ENCODE results near the gene TUT4.

DNA sequence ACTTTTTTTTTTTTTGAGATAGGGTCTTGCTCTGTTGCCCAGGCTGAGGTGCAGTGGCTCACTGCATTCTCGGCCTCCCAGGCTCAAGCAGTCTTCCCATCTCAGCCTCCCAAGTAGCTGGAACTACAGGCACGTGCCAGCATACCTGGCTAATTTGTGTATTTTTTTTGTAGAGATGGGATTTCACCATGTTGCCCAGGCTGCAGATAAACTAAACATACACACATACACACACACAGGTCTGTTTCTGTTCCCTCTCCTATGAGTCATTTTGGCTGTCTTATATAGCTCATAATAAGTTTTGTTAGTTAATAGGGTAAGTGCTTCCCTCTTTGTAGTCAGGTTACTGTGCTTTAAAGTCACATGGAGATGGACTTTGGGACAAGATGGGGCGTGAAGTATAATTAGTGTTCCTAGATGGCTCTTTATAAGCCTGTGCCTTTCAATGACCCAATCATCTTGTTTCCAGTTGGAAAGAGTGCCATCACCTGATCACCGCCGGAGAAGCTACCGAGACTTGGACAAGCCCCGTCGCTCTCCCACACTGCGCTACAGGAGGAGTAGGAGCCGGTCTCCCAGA is 139.4 kb downstream of the TUT4 start:
- no peak for TF ChIP-seq GATA2 (IDR thresholded peaks at IDR 0.05; ENCODE audit: low read depth, low read length)
- TF ChIP-seq GATA3 (IDR thresholded peaks at IDR 0.05; ENCODE audit: low read depth, low read length), result no peak
